ENCODE results near the gene INSL3. TPM values are rescaled to one million over a fixed set of nuclear protein-coding genes. Genes with fewer than 3 reads are reported as not detected.

The INSL3 gene
- total RNA-seq, 1 experiment from 2014 or later, result 0.57 TPM

DNA sequence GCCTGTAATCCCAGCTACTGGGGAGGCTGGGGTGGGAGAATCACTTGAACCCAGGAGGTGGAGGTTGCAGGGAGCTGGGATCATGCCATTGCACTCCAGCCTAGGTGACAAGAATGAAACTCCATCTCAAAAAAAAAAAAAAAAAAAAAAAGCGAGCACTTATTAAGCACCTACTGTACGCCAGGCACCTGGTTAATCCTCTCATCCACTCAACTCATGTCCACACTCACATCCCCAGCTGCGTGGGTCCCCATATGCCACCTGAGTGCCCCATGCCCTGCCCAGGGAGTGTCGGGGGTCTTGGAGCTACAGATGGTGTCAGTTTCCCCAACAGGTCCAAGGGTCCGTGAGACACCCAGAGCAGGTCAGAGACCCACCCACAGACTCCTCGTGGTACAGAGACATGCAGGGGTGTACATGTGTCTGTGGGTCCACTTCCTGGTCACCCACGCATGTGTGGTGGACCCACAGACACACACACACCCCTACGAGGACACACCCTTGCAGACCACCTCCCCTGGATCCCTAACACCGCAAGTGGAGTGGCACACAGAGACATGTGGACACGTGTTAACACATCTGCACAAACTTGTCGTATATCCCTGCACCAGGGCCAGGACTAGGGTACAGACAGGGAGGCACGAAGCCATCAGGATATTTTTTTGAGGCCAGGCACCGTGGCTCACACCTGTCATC, 3.5 kb downstream of the INSL3 start:
- Histone ChIP-seq H3K4me1 (ENCODE audit: control insufficient read depth, insufficient read depth, low read length) (no peaks in the 10 kb centered on the region), H3K4me3 (ENCODE audit: low read depth in 2 of 2, low read length in 2 of 2) (no peak overlapping the region), H3K36me3 (ENCODE audit: control insufficient read depth, insufficient read depth, low read length) (no peaks in the 10 kb centered on the region), H3K27ac (ENCODE audit: low read length) (no peak overlapping the region), H3K27me3 (ENCODE audit: control insufficient read depth, insufficient read depth, low read length) (no peaks in the 10 kb centered on the region), H3K9me3 (ENCODE audit: control insufficient read depth, insufficient read depth, low read depth, low read length) (no peaks in the 10 kb centered on the region)
- ChIA-PET CTCF (no interaction called here), POLR2A (interaction anchor here (0.7 kb wide), 1 partner anchor 29 kb away, joined by 4 read pairs; no protein-coding TSS in a partner anchor)
- no peak for ATAC-seq
- no TSS peak for BruUV-seq (replicated peaks)
- TF ChIP-seq TCF7L2 (IDR thresholded peaks at IDR 0.05; ENCODE audit: low read depth, low read length), result no peak
- TF ChIP-seq POLR2AphosphoS5 (IDR thresholded peaks at IDR 0.05; ENCODE audit: low read depth, low read length), result no peak
- TF ChIP-seq, protein P1, sequence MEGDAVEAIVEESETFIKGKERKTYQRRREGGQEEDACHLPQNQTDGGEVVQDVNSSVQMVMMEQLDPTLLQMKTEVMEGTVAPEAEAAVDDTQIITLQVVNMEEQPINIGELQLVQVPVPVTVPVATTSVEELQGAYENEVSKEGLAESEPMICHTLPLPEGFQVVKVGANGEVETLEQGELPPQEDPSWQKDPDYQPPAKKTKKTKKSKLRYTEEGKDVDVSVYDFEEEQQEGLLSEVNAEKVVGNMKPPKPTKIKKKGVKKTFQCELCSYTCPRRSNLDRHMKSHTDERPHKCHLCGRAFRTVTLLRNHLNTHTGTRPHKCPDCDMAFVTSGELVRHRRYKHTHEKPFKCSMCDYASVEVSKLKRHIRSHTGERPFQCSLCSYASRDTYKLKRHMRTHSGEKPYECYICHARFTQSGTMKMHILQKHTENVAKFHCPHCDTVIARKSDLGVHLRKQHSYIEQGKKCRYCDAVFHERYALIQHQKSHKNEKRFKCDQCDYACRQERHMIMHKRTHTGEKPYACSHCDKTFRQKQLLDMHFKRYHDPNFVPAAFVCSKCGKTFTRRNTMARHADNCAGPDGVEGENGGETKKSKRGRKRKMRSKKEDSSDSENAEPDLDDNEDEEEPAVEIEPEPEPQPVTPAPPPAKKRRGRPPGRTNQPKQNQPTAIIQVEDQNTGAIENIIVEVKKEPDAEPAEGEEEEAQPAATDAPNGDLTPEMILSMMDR (IDR thresholded peaks at IDR 0.05), result no peak
- TF ChIP-seq, protein P2, sequence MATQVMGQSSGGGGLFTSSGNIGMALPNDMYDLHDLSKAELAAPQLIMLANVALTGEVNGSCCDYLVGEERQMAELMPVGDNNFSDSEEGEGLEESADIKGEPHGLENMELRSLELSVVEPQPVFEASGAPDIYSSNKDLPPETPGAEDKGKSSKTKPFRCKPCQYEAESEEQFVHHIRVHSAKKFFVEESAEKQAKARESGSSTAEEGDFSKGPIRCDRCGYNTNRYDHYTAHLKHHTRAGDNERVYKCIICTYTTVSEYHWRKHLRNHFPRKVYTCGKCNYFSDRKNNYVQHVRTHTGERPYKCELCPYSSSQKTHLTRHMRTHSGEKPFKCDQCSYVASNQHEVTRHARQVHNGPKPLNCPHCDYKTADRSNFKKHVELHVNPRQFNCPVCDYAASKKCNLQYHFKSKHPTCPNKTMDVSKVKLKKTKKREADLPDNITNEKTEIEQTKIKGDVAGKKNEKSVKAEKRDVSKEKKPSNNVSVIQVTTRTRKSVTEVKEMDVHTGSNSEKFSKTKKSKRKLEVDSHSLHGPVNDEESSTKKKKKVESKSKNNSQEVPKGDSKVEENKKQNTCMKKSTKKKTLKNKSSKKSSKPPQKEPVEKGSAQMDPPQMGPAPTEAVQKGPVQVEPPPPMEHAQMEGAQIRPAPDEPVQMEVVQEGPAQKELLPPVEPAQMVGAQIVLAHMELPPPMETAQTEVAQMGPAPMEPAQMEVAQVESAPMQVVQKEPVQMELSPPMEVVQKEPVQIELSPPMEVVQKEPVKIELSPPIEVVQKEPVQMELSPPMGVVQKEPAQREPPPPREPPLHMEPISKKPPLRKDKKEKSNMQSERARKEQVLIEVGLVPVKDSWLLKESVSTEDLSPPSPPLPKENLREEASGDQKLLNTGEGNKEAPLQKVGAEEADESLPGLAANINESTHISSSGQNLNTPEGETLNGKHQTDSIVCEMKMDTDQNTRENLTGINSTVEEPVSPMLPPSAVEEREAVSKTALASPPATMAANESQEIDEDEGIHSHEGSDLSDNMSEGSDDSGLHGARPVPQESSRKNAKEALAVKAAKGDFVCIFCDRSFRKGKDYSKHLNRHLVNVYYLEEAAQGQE (IDR thresholded peaks at IDR 0.05; ENCODE audit: insufficient read depth in 1 of 2, low read depth in 2 of 2, low read length in 1 of 2), result no peak
- no peak for TF ChIP-seq SIN3A (IDR thresholded peaks at IDR 0.05; ENCODE audit: borderline replicate concordance, insufficient read depth, low read depth, low read length)
- DNase-seq (ENCODE audit: low read depth, low spot score), result no peak
- intact Hi-C loops (cut with micrococcal nuclease; ENCODE audit: unreplicated experiment) (no loop called here), in situ Hi-C loops (cut with HindIII; ENCODE audit: low pct_unique_long_range_greater_than_20kb, low sequenced_read_pairs) (no loop called here)

- intact Hi-C loops (cut with micrococcal nuclease; ENCODE audit: unreplicated experiment) (no loop called here), in situ Hi-C loops (cut with HindIII; ENCODE audit: low pct_unique_long_range_greater_than_20kb, low sequenced_read_pairs) (no loop called here)
- ATAC-seq (no peak), DNase-seq (ENCODE audit: low read depth, low spot score) (no peak)
- Histone ChIP-seq H3K27ac (ENCODE audit: low read length) (no peak overlapping the region), H3K36me3 (ENCODE audit: control insufficient read depth, insufficient read depth, low read length) (no peaks in the 10 kb centered on the region), H3K27me3 (ENCODE audit: control insufficient read depth, insufficient read depth, low read length) (no peaks in the 10 kb centered on the region), H3K4me3 (ENCODE audit: low read depth in 2 of 2, low read length in 2 of 2) (no peak overlapping the region), H3K9me3 (ENCODE audit: control insufficient read depth, insufficient read depth, low read depth, low read length) (no peaks in the 10 kb centered on the region), H3K4me1 (ENCODE audit: control insufficient read depth, insufficient read depth, low read length) (no peaks in the 10 kb centered on the region)
- no TSS peak for BruUV-seq (replicated peaks)
- CTCF ChIA-PET, result no interaction called here
- TF ChIP-seq, protein P2 (IDR thresholded peaks at IDR 0.05; ENCODE audit: insufficient read depth in 1 of 2, low read depth in 2 of 2, low read length in 1 of 2), result no peak
- no peak for TF ChIP-seq SIN3A (IDR thresholded peaks at IDR 0.05; ENCODE audit: borderline replicate concordance, insufficient read depth, low read depth, low read length)
- POLR2A ChIA-PET, result no interaction called here
Measured at GRCh38 chr19:17812099-17812498, 9.2 kb downstream of the INSL3 start.
